SK-N-MC (cell line): ENCODE results near the gene NAA10.

Experiments used
- EZH2 ChIP-seq: fragments of 200-600 bp; sonication (generic); IDR thresholded peaks from one replicate; pipeline ENCODE4 v1.6.1; 2017; ENCODE audit warnings: antibody characterized with exemption
- POLR2AphosphoS5 ChIP-seq: IDR thresholded peaks from 2 replicates; pipeline ENCODE4 v1.6.1; 2012; ENCODE audit warnings: mild to moderate bottlenecking, low read depth, low read length, borderline replicate concordance

DNA sequence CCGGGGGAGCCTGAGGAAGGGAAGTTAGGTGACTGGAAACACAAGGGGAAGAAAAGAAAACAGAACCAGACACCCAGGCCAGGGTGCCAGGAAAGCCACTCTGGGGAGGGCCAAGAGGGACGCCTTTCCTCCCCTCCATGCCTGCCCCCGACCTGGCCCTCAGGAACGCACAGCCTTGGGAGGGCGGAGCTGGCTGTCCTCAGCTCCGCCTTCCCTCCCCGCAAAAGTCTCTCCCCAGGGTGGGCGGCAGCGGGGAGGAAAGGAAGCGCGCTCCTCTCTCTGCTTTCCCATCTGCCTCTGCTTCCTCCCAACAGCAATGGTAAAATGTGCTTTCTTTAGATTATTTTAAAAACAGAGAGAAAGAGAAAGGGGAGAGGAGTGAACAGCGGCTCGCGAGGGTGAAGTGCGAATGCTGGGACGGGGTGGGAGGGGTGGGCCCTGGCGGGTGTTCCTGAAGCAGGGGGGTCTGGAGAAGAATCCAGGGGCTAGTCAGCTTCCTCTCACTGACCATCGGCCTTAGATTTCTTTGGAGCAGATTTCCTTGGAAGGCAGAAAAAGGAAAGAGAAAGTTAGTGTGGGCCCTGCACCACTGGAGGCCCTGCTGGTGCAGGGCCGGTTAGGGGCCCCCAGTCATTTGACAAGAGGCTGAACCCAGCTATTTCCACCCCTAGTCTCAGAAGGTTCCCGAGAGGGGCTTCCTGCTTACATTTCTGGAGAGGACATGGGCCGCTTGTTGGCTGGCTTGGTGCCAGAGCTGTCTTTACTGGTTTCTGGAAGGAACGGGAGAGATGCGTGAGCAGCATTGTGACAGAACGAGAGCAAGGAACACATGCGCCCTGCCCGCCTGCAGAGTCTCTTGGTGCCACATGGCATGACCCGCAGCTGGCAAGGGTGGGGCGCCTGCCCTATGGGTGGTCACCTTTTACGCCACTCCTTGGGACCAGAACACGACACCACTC lies 14.3 kb upstream of the NAA10 start:
- TF ChIP-seq POLR2AphosphoS5 (no peak), EZH2 (no peak)
